Kidney (tissue), 22 donors: ENCODE measurements around the gene LUC7L3. TPM values are rescaled to one million over a fixed set of nuclear protein-coding genes. Genes with fewer than 3 reads are reported as not detected.

Source experiments
- DNase-seq, 5 donors: peaks; one replicate each; pipeline ENCODE4 v3.0.0-alpha.2; 2013 to 2020
- FAIRE-seq: peaks from 2 replicates; lab custom pipeline; 2012; peaks lifted over from hg19 to GRCh38; lab: Jason Lieb, UNC
- H3K27ac ChIP-seq, 2 donors: one replicate each; pipeline ENCODE4 v1.7.0; 2013; ENCODE audit warnings: low read depth in 2 of 2, low read length in 2 of 2, inconsistent platforms in 1 of 2
- H3K27me3 ChIP-seq: one replicate; pipeline ENCODE4 v1.7.1; 2013; ENCODE audit warnings: low read length, inconsistent platforms; ENCODE audit not compliant: control insufficient read depth, insufficient read depth
- H3K36me3 ChIP-seq, 3 donors: one replicate each; pipeline versions ENCODE4 v1.7.0 to v1.7.1; 2013; ENCODE audit warnings: low read length in 3 of 3, control low read depth in 1 of 3, inconsistent platforms in 1 of 3; ENCODE audit not compliant: insufficient read depth in 3 of 3, control insufficient read depth in 2 of 3
- H3K4me1 ChIP-seq, 3 donors: one replicate each; pipeline versions ENCODE4 v1.7.0 to v1.7.1; 2013; ENCODE audit warnings: low read length in 3 of 3, inconsistent platforms in 1 of 3, low read depth in 1 of 3; ENCODE audit not compliant: control insufficient read depth in 2 of 3, insufficient read depth in 2 of 3
- H3K4me3 ChIP-seq, 3 donors: one replicate each; pipeline versions ENCODE4 v1.7.0 to v1.8.1; 2013; ENCODE audit warnings: low read length in 3 of 3, control low read depth in 1 of 3, inconsistent platforms in 1 of 3
- H3K9ac ChIP-seq, 3 donors: one replicate each; pipeline versions ENCODE4 v1.7.0 to v1.7.1; 2013; ENCODE audit warnings: low read length in 3 of 3, control low read depth in 1 of 3, inconsistent platforms in 1 of 3
- H3K9me3 ChIP-seq, 3 donors: one replicate each; pipeline versions ENCODE4 v1.7.0 to v1.7.1; 2013; ENCODE audit warnings: low read length in 3 of 3, control low read depth in 1 of 3, inconsistent platforms in 1 of 3; ENCODE audit not compliant: control insufficient read depth in 2 of 3, insufficient read depth in 1 of 3
- CTCF ChIP-seq: IDR thresholded peaks from 3 replicates; pipeline ENCODE4 v1.5.1; 2012; ENCODE audit warnings: mild to moderate bottlenecking, moderate library complexity, borderline replicate concordance; ENCODE audit not compliant: insufficient read depth; ENCODE audit errors: extremely low read depth
- intact Hi-C: fragments of 100-400 bp; cut with DNase I; formaldehyde crosslinking; loops from one replicate; pipeline ENCODE4 v1.11.1; 2022
- long read RNA-seq, 10 donors: library from polyadenylated mRNA in 1 of 10; unstranded in 1 of 10; transcript quantifications; one replicate each; pipeline ENCODE4 v2.0.0 and lab custom pipeline, GENCODE V29; 2021 to 2026
- polyA plus RNA-seq: library from polyadenylated mRNA; stranded (reverse); fragments of 350-450 nt; fragmentation: Illumina TruSeq; extraction: RNeasy Lipid Tissue Mini Kit (QIAGEN cat#74804); gene quantifications from one replicate; pipeline ENCODE4 v1.2.3, GENCODE V29; 2014; ENCODE audit warnings: low read depth, low replicate concordance; ENCODE audit not compliant: insufficient read depth
- total RNA-seq: library from RNA; stranded (reverse); fragmentation: NEBNext Ultra II Directional; extraction: Animal tissue kit (Norgen Biotek cat#: 25700); gene quantifications from one replicate; pipeline ENCODE4 v1.2.1, GENCODE V29; 2021
- donor health status: control.
- donor health status: control.
- donor health status: control.
- donor health status: control.
- donor health status: control.
- donor health status: DM: yes; HTN: yes; CAD: no.
- donor health status: Normal renal cell carcinoma (clear cell type).

The LUC7L3 gene
- 91.9 TPM for total RNA-seq
- polyA plus RNA-seq: 74.3 TPM
- long read RNA-seq, donor 1, full-length matches to known transcripts: 22 of 111 reads
- long read RNA-seq, donor 1, partial matches to known transcripts: 89 of 111 reads
- long read RNA-seq, donor 1, other reads (novel, unspliced or antisense): 0 of 111 reads
- long read RNA-seq, donor 2, full-length matches to known transcripts: 32 of 167 reads
- long read RNA-seq, donor 2, partial matches to known transcripts: 135 of 167 reads
- long read RNA-seq, donor 2, other reads (novel, unspliced or antisense): 0 of 167 reads
- long read RNA-seq, donor 3, full-length matches to known transcripts: 44 of 264 reads
- long read RNA-seq, donor 3, partial matches to known transcripts: 220 of 264 reads
- long read RNA-seq, donor 3, other reads (novel, unspliced or antisense): 0 of 264 reads
- long read RNA-seq, donor 4, full-length matches to known transcripts: 36 of 104 reads
- long read RNA-seq, donor 4, partial matches to known transcripts: 68 of 104 reads
- long read RNA-seq, donor 4, other reads (novel, unspliced or antisense): 0 of 104 reads
- long read RNA-seq, donor 5: 0 reads
- long read RNA-seq, donor 6, full-length matches to known transcripts: 26 of 165 reads
- long read RNA-seq, donor 6, partial matches to known transcripts: 139 of 165 reads
- long read RNA-seq, donor 6, other reads (novel, unspliced or antisense): 0 of 165 reads
- long read RNA-seq, donor 7, full-length matches to known transcripts: 7 of 52 reads
- long read RNA-seq, donor 7, partial matches to known transcripts: 38 of 52 reads
- long read RNA-seq, donor 7, other reads (novel, unspliced or antisense): 7 of 52 reads
- long read RNA-seq, donor 8, full-length matches to known transcripts: 24 of 162 reads
- long read RNA-seq, donor 8, partial matches to known transcripts: 138 of 162 reads
- long read RNA-seq, donor 8, other reads (novel, unspliced or antisense): 0 of 162 reads
- long read RNA-seq, donor 9, full-length matches to known transcripts: 9 of 37 reads
- long read RNA-seq, donor 9, partial matches to known transcripts: 28 of 37 reads
- long read RNA-seq, donor 9, other reads (novel, unspliced or antisense): 0 of 37 reads
- long read RNA-seq, donor 10, full-length matches to known transcripts: 18 of 308 reads
- long read RNA-seq, donor 10, partial matches to known transcripts: 290 of 308 reads
- long read RNA-seq, donor 10, other reads (novel, unspliced or antisense): 0 of 308 reads

- Histone ChIP-seq H3K4me1 (peaks cover 3 to 29% (median 8%) of the 10 kb centered on the region in 3 donors), H3K27ac (peak within 1 kb of the TSS; percentile 98 to 100), H3K4me3 (peak within 1 kb of the TSS; percentile 84 to 95 (median 93)), H3K27me3 (no peaks in the 10 kb centered on the region), H3K36me3 (no peaks in the 10 kb centered on the region), H3K9ac (peak within 1 kb of the TSS; percentile 88 to 97 (median 96)), H3K9me3 (no peaks in the 10 kb centered on the region)
- no peak for FAIRE-seq
- TF ChIP-seq CTCF: no peak
- intact Hi-C loops: no loop called here
- DNase-seq: peak; percentile 96 to 98 (median 97)
Measured at GRCh38 chr17:50719144-50719923, at the start of gene LUC7L3. TSS of gene LUC7L3 (plus strand) at chr17:50719603. CDS start at chr17:50719733, 130 bp downstream.

- Histone ChIP-seq H3K9me3 (no peaks in the 10 kb centered on the region), H3K9ac (no peak overlapping the region), H3K27me3 (no peaks in the 10 kb centered on the region), H3K27ac (no peak overlapping the region), H3K36me3 (no peaks in the 10 kb centered on the region), H3K4me3 (no peak overlapping the region), H3K4me1 (peaks cover 0 to 7% (median 4%) of the 10 kb centered on the region in 3 donors)
- DNase-seq: peak in 1 of 5 donors; percentile 12
- TF ChIP-seq CTCF: no peak
- FAIRE-seq: no peak
- intact Hi-C loops: loop anchor here (10.0 kb wide), 1 partner anchor 117 kb away; no protein-coding TSS in a partner anchor
Measured at GRCh38 chr17:50672071-50672470, 47.3 kb upstream of the LUC7L3 start.

GRCh38 chr17:50672831-50673551, 46.4 kb upstream of the LUC7L3 start:
- no peak for FAIRE-seq
- no peak for TF ChIP-seq CTCF

More at GRCh38 chr17:50672831-50673551, 46.4 kb upstream of the LUC7L3 start:
- Histone ChIP-seq H3K4me3 (no peak overlapping the region), H3K27ac (no peak overlapping the region), H3K9ac (no peak overlapping the region), H3K27me3 (no peaks in the 10 kb centered on the region), H3K36me3 (no peaks in the 10 kb centered on the region), H3K9me3 (no peaks in the 10 kb centered on the region), H3K4me1 (no peaks in the 10 kb centered on the region)
- intact Hi-C loops: loop anchor here (10.0 kb wide), 1 partner anchor 118 kb away; no protein-coding TSS in a partner anchor
- peak in 2 of 5 donors; percentile 30 to 56 for DNase-seq
